Measurements from ENCODE around the gene NUDT14. TPM values are rescaled to one million over a fixed set of nuclear protein-coding genes. Genes with fewer than 3 reads are reported as not detected.

NUDT14 gene
- total RNA-seq, 6 experiments from 2014 or later: 9.0 to 27.4 (median 11.4) TPM

- H3K4me1 ChIP-seq: no peaks in the 10 kb centered on the region
- H3K9me3 ChIP-seq: no peaks in the 10 kb centered on the region
- no peak overlapping the region for H3K4me3 ChIP-seq
- ATAC-seq (peak; percentile 70 to 85 (median 77)), DNase-seq (peak in 1 of 3 donors; percentile 74)
- no peak overlapping the region for H3K27ac ChIP-seq
- intact Hi-C loops (cut with DNase I): no loop called here
- no peaks in the 10 kb centered on the region for H3K27me3 ChIP-seq
- 52% methylated on average over 4 of the region's 24 CpGs for WGBS (ENCODE audit: insufficient coverage, low coverage, low lambda C conversion rate, missing lambda C conversion rate)
- H3K36me3 ChIP-seq: no peaks in the 10 kb centered on the region
- TF ChIP-seq, protein P1, sequence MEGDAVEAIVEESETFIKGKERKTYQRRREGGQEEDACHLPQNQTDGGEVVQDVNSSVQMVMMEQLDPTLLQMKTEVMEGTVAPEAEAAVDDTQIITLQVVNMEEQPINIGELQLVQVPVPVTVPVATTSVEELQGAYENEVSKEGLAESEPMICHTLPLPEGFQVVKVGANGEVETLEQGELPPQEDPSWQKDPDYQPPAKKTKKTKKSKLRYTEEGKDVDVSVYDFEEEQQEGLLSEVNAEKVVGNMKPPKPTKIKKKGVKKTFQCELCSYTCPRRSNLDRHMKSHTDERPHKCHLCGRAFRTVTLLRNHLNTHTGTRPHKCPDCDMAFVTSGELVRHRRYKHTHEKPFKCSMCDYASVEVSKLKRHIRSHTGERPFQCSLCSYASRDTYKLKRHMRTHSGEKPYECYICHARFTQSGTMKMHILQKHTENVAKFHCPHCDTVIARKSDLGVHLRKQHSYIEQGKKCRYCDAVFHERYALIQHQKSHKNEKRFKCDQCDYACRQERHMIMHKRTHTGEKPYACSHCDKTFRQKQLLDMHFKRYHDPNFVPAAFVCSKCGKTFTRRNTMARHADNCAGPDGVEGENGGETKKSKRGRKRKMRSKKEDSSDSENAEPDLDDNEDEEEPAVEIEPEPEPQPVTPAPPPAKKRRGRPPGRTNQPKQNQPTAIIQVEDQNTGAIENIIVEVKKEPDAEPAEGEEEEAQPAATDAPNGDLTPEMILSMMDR (IDR thresholded peaks at IDR 0.05): no peak
- no peak for TF ChIP-seq POLR2A (IDR thresholded peaks at IDR 0.05)
Observed at GRCh38 chr14:105155071-105155651, 26.0 kb downstream of the NUDT14 start.

GRCh38 chr14:105154476-105154871 lies 26.6 kb downstream of the NUDT14 start:
- Histone ChIP-seq H3K27me3 (no peaks in the 10 kb centered on the region), H3K4me3 (no peak overlapping the region), H3K4me1 (no peaks in the 10 kb centered on the region), H3K9me3 (no peaks in the 10 kb centered on the region), H3K36me3 (no peaks in the 10 kb centered on the region), H3K27ac (no peak overlapping the region)
- 0% methylated on average over 1 of the region's 12 CpGs for WGBS (ENCODE audit: insufficient coverage, low coverage, low lambda C conversion rate, missing lambda C conversion rate)
- no peak for TF ChIP-seq POLR2A (IDR thresholded peaks at IDR 0.05)
- intact Hi-C loops (cut with DNase I): no loop called here
- peak in 1 of 3 donors; percentile 53 for DNase-seq
- ATAC-seq: no peak

- Histone ChIP-seq H3K27ac (no peak overlapping the region), H3K4me3 (no peak overlapping the region), H3K27me3 (no peaks in the 10 kb centered on the region), H3K9me3 (no peaks in the 10 kb centered on the region), H3K36me3 (no peaks in the 10 kb centered on the region), H3K4me1 (no peaks in the 10 kb centered on the region)
- ATAC-seq: peak in 1 of 4 donors; percentile 2
- DNase-seq: peak in 1 of 3 donors; percentile 45
- intact Hi-C loops (cut with DNase I): no loop called here
- 83% methylated on average over 3 of the region's 26 CpGs for WGBS (ENCODE audit: insufficient coverage, low coverage, low lambda C conversion rate, missing lambda C conversion rate)
- TF ChIP-seq POLR2A (IDR thresholded peaks at IDR 0.05): no peak
- TF ChIP-seq, protein P1 (IDR thresholded peaks at IDR 0.05): no peak
Observed at GRCh38 chr14:105153739-105154475, 27.2 kb downstream of the NUDT14 start.

GRCh38 chr14:105153331-105153731 lies 27.8 kb downstream of the NUDT14 start:
- H3K27ac ChIP-seq: no peak overlapping the region
- no peak for TF ChIP-seq POLR2A (IDR thresholded peaks at IDR 0.05)
- TF ChIP-seq, protein P1 (IDR thresholded peaks at IDR 0.05): no peak
- ATAC-seq (peak; percentile 7 to 29 (median 17)), DNase-seq (peak in 1 of 3 donors; percentile 53)
- whole genome bisulfite sequencing (ENCODE audit: insufficient coverage, low coverage, low lambda C conversion rate, missing lambda C conversion rate): 83% methylated on average over 3 of the region's 18 CpGs
- intact Hi-C loops (cut with DNase I): no loop called here
- H3K9me3 ChIP-seq: no peaks in the 10 kb centered on the region
- no peaks in the 10 kb centered on the region for H3K27me3 ChIP-seq
- H3K4me1 ChIP-seq: no peaks in the 10 kb centered on the region
- H3K36me3 ChIP-seq: no peaks in the 10 kb centered on the region
- no peak overlapping the region for H3K4me3 ChIP-seq

DNA sequence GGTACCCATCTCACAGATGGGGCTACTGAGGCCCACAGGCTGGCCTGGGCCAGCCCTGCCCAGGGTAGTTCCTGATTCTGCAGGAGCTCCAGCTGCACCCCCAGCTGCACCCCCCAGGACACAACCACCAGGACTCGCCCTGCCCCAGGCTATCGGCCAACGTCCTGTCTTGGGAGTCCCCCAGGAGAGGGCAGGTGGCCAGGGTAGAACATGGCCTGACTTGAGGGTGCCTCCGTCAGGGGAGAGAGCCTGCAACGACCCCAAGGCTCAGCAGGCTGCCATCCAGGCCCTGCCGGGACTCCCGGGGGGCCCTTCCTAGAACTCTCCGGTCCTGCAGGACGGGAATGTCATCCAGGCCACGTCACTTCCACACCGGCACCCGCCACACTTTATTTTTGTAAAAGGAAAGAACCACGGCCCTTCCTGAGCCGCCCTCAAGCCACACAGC lies 28.3 kb downstream of the NUDT14 start:
- H3K4me3 ChIP-seq: no peak overlapping the region
- no peaks in the 10 kb centered on the region for H3K36me3 ChIP-seq
- ATAC-seq: no peak
- WGBS (ENCODE audit: insufficient coverage, low coverage, low lambda C conversion rate, missing lambda C conversion rate): no CpG with 5 or more reads among the region's 14 CpGs
- H3K4me1 ChIP-seq: no peaks in the 10 kb centered on the region
- TF ChIP-seq, protein P1 (IDR thresholded peaks at IDR 0.05): no peak
- DNase-seq: peak in 1 of 3 donors; percentile 40
- H3K27me3 ChIP-seq: no peaks in the 10 kb centered on the region
- no peak overlapping the region for H3K27ac ChIP-seq
- intact Hi-C loops (cut with DNase I): no loop called here
- H3K9me3 ChIP-seq: no peaks in the 10 kb centered on the region
